Measurements from ENCODE around the gene DAPK1. TPM values are rescaled to one million over a fixed set of nuclear protein-coding genes. Genes with fewer than 3 reads are reported as not detected.

Gene DAPK1
- total RNA-seq, 2 donors from 2014 or later = 39.1 to 40.6 TPM

DNA sequence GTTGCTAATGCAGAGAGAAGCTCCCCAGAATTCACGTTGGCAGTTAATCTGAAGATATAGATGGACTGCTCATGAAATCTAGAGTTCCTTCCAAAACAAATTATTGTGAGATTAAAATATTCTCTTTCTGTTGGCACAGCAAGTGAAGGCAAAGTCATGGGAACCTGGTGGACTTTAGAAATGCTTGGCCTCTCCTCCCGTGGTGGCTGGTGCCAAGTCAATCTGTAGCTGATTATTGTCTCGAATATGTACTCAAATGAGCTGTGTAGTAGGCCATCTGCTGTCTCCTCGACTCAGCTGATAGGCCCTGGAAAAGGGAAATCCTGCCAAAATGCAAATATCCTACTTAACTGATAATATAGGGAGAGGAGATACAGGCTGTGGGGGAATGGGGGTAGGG lies 69.3 kb downstream of the DAPK1 start:
- no peak for ATAC-seq (ENCODE audit: insufficient number of reproducible peaks, low FRiP score, low read depth)
- no peak overlapping the region for H3K27ac ChIP-seq
- TF ChIP-seq, protein P1, sequence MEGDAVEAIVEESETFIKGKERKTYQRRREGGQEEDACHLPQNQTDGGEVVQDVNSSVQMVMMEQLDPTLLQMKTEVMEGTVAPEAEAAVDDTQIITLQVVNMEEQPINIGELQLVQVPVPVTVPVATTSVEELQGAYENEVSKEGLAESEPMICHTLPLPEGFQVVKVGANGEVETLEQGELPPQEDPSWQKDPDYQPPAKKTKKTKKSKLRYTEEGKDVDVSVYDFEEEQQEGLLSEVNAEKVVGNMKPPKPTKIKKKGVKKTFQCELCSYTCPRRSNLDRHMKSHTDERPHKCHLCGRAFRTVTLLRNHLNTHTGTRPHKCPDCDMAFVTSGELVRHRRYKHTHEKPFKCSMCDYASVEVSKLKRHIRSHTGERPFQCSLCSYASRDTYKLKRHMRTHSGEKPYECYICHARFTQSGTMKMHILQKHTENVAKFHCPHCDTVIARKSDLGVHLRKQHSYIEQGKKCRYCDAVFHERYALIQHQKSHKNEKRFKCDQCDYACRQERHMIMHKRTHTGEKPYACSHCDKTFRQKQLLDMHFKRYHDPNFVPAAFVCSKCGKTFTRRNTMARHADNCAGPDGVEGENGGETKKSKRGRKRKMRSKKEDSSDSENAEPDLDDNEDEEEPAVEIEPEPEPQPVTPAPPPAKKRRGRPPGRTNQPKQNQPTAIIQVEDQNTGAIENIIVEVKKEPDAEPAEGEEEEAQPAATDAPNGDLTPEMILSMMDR (IDR thresholded peaks at IDR 0.05) = no peak
- H3K4me3 ChIP-seq = no peak overlapping the region
- H3K27me3 ChIP-seq (replicated peaks; ENCODE audit: insufficient read depth) = no peaks in the 10 kb centered on the region
- peaks cover 14 to 55% of the 10 kb centered on the region in 2 donors for H3K4me1 ChIP-seq (ENCODE audit: control insufficient read depth in 1 of 2, low read depth in 2 of 2)
- H3K9me3 ChIP-seq = no peaks in the 10 kb centered on the region
- no peak for DNase-seq (ENCODE audit: low spot score)
- no peaks in the 10 kb centered on the region for H3K36me3 ChIP-seq

DNA sequence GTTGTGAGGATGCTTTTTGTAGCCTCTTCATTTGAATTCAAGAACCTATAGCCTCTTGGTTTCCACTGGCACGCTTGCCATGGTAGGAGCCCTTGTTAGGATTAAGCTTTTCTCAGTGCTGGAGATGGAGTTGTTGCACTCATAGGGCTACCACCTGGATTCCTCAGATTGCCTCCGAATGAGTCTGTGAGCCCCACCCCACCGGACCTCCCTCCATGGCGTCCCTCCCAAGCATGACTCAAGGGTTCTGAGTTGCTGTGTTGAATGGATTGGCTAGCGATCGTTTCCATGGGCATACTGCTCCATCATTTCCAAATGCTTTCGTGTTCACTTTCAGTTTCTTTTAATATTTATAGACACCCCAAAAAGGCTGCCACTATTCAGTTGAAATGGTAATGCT lies 69.9 kb downstream of the DAPK1 start:
- H3K4me1 ChIP-seq (ENCODE audit: control insufficient read depth in 1 of 2, low read depth in 2 of 2) = peaks cover 14 to 55% of the 10 kb centered on the region in 2 donors
- no peaks in the 10 kb centered on the region for H3K36me3 ChIP-seq
- H3K9me3 ChIP-seq = no peaks in the 10 kb centered on the region
- ATAC-seq (ENCODE audit: insufficient number of reproducible peaks, low FRiP score, low read depth) (no peak), DNase-seq (ENCODE audit: low spot score) (peak; percentile 20)
- peak overlapping the region; percentile 50 for H3K4me3 ChIP-seq
- H3K27ac ChIP-seq = no peak overlapping the region
- H3K27me3 ChIP-seq (replicated peaks; ENCODE audit: insufficient read depth) = no peaks in the 10 kb centered on the region
- TF ChIP-seq, protein P1 (IDR thresholded peaks at IDR 0.05) = no peak

DNA sequence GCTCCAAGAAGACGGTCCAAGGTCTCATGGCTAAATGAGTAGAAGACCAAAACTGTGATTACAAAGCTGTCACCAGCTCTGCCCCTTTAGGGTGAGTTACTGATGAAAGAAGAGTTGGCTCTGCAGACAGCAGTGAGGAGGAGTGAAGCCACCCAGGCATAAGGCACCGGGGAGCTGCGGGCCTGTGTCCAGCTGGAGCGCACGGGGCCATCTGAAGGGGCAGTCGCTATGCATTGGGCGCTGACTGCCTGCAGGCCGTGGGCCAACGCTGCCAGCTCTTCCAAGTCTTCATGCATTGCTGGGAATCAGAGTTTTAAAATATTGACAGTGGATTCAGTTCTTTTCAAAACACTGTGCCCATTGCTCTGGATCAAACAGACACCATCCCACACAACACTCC lies 70.3 kb downstream of the DAPK1 start:
- TF ChIP-seq, protein P1 (IDR thresholded peaks at IDR 0.05) = no peak
- Histone ChIP-seq H3K4me1 (ENCODE audit: control insufficient read depth in 1 of 2, low read depth in 2 of 2) (peaks cover 14 to 55% of the 10 kb centered on the region in 2 donors), H3K27ac (no peak overlapping the region)

DNA sequence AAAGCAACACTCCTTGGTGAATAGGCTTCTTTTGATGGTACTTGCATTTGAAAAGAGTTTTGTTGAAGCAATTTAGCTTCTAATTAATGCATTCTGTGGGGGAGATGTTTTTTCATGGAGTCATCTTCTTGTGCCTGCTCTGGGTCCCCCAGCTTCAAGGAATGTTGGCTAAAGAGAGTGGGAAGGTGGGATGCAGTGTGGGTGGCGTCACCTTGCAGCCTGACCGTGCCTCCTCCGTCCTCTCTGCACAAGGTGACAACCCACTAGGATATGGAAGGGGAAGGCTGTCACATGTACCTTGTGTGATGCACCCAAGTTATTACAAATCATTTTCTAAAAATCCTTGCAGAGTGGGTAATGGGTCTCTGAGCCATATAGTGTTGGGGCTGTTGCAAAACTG lies 70.7 kb downstream of the DAPK1 start:
- no peak for ATAC-seq (ENCODE audit: insufficient number of reproducible peaks, low FRiP score, low read depth)
- no peak overlapping the region for H3K27ac ChIP-seq
- TF ChIP-seq, protein P1 (IDR thresholded peaks at IDR 0.05) = no peak
- H3K27me3 ChIP-seq (replicated peaks; ENCODE audit: insufficient read depth) = no peaks in the 10 kb centered on the region
- H3K4me3 ChIP-seq = no peak overlapping the region
- no peak for DNase-seq (ENCODE audit: low spot score)
- H3K36me3 ChIP-seq = no peaks in the 10 kb centered on the region
- H3K9me3 ChIP-seq = no peaks in the 10 kb centered on the region
- peaks cover 14 to 55% of the 10 kb centered on the region in 2 donors for H3K4me1 ChIP-seq (ENCODE audit: control insufficient read depth in 1 of 2, low read depth in 2 of 2)

More for the DNA sequence above, 70.3 kb downstream of the DAPK1 start:
- Histone ChIP-seq H3K9me3 (no peaks in the 10 kb centered on the region), H3K27me3 (replicated peaks; ENCODE audit: insufficient read depth) (no peaks in the 10 kb centered on the region), H3K4me3 (peak overlapping the region; percentile 50), H3K36me3 (no peaks in the 10 kb centered on the region)
- DNase-seq (ENCODE audit: low spot score) (no peak), ATAC-seq (ENCODE audit: insufficient number of reproducible peaks, low FRiP score, low read depth) (no peak)

DNA sequence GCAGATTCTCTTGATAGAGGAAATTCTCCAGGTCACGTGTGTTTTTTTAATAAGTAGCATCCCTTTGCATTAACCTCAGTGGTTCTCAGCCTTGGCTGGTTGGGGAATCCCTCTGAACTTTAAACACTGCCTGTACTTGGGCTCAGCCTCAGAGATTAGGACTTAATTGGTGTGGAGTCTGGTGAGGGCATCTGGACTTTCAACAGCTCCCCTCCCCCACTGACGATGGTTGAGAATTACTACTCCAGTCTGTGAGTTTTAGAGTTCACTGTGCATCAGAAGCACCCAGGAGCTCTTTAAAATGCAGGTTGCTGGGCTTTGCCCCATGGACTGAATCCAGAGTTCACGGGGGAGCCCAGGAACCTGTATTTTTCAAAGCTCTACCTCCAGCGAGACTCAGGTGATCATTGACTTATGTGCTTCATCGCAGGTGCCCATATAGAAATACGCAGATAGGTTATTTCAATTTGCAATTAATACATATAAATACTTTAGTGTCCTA lies 71.4 kb downstream of the DAPK1 start:
- TF ChIP-seq, protein P1 (IDR thresholded peaks at IDR 0.05) = no peak
- DNase-seq (ENCODE audit: low spot score) (no peak), ATAC-seq (ENCODE audit: insufficient number of reproducible peaks, low FRiP score, low read depth) (no peak)
- Histone ChIP-seq H3K27me3 (replicated peaks; ENCODE audit: insufficient read depth) (no peaks in the 10 kb centered on the region), H3K27ac (no peak overlapping the region), H3K36me3 (no peaks in the 10 kb centered on the region), H3K9me3 (no peaks in the 10 kb centered on the region), H3K4me1 (ENCODE audit: control insufficient read depth in 1 of 2, low read depth in 2 of 2) (peaks cover 14 to 55% of the 10 kb centered on the region in 2 donors), H3K4me3 (no peak overlapping the region)
